Keratinocyte (primary cell): Measurements from ENCODE around the gene ZNF165.

Experiments
- EZH2 ChIP-seq: IDR thresholded peaks from one replicate; pipeline ENCODE4 v1.6.1; 2012; ENCODE audit warnings: inconsistent platforms, mild to moderate bottlenecking, low read length, moderate library complexity
- TF ChIP-seq, protein P1 (sequence below), 3 experiments: IDR thresholded peaks in 1 of 3; conservative IDR thresholded peaks in 1 of 3; optimal IDR thresholded peaks in 1 of 3; 2 replicates in 2 of 3; 3 replicates in 1 of 3; pipeline versions ENCODE3 to v1.5.1; 2011; ENCODE audit warnings: low read length in 3 of 3, mild to moderate bottlenecking in 3 of 3, moderate library complexity in 2 of 3, control low read depth in 1 of 3, inconsistent platforms in 1 of 3; ENCODE audit not compliant: insufficient read depth in 2 of 3; ENCODE audit errors: extremely low read depth in 1 of 3

GRCh38 chr6:28078836-28079235 is 1.5 kb upstream of the ZNF165 start:
- TF ChIP-seq, protein P1, sequence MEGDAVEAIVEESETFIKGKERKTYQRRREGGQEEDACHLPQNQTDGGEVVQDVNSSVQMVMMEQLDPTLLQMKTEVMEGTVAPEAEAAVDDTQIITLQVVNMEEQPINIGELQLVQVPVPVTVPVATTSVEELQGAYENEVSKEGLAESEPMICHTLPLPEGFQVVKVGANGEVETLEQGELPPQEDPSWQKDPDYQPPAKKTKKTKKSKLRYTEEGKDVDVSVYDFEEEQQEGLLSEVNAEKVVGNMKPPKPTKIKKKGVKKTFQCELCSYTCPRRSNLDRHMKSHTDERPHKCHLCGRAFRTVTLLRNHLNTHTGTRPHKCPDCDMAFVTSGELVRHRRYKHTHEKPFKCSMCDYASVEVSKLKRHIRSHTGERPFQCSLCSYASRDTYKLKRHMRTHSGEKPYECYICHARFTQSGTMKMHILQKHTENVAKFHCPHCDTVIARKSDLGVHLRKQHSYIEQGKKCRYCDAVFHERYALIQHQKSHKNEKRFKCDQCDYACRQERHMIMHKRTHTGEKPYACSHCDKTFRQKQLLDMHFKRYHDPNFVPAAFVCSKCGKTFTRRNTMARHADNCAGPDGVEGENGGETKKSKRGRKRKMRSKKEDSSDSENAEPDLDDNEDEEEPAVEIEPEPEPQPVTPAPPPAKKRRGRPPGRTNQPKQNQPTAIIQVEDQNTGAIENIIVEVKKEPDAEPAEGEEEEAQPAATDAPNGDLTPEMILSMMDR (optimal IDR thresholded peaks at IDR 0.05 in 1 of 3, IDR thresholded peaks at IDR 0.05 in 1 of 3, conservative IDR thresholded peaks at IDR 0.05 in 1 of 3; ENCODE audit: extremely low read depth in 1 of 3, insufficient read depth in 2 of 3, low read length in 3 of 3) = no peak
- no peak for TF ChIP-seq EZH2
